Kidney capillary endothelial cell (primary cell): ENCODE results near the gene CDPF1.

Source experiments
- DNase-seq: peaks from one replicate; pipeline ENCODE4 v3.0.0-alpha.2; 2018; ENCODE audit warnings: low spot score

The CDPF1 gene

GRCh38 chr22:46256358-46256958 is 6.4 kb upstream of the CDPF1 start:
- no peak for DNase-seq

- DNase-seq = no peak
These were observed 1.8 kb upstream of the CDPF1 start for GRCh38 chr22:46251816-46252380.

GRCh38 chr22:46251266-46251665 is 1.2 kb upstream of the CDPF1 start:
- no peak for DNase-seq

- DNase-seq = no peak
These were observed 661 bp upstream of the CDPF1 start for GRCh38 chr22:46250783-46251125.

GRCh38 chr22:46247443-46247975 is 2.6 kb downstream of the CDPF1 start:
- no peak for DNase-seq

- DNase-seq = no peak
These were observed 3.9 kb downstream of the CDPF1 start for GRCh38 chr22:46246178-46246577.

- peak; percentile 55 for DNase-seq
These were observed 4.6 kb downstream of the CDPF1 start for GRCh38 chr22:46245511-46245910.

GRCh38 chr22:46244771-46245170 is 5.3 kb downstream of the CDPF1 start:
- no peak for DNase-seq

GRCh38 chr22:46242076-46242475 is 8.0 kb downstream of the CDPF1 start:
- no peak for DNase-seq

- no peak for DNase-seq
These were observed 8.6 kb downstream of the CDPF1 start for GRCh38 chr22:46241396-46242007.

- DNase-seq = no peak
These were observed 9.2 kb downstream of the CDPF1 start for GRCh38 chr22:46240907-46241306.

GRCh38 chr22:46240506-46240905 is 9.6 kb downstream of the CDPF1 start:
- DNase-seq = no peak

GRCh38 chr22:46240073-46240472 is 10.0 kb downstream of the CDPF1 start:
- DNase-seq = no peak

- DNase-seq = no peak
These were observed 10.6 kb downstream of the CDPF1 start for GRCh38 chr22:46239261-46240048.

GRCh38 chr22:46238541-46238940 is 11.6 kb downstream of the CDPF1 start:
- DNase-seq = no peak

- DNase-seq = no peak
These were observed 12.5 kb downstream of the CDPF1 start for GRCh38 chr22:46237453-46238124.

GRCh38 chr22:46234969-46235368 is 15.1 kb downstream of the CDPF1 start:
- DNase-seq = no peak

- DNase-seq = peak; percentile 68
These were observed 16.9 kb downstream of the CDPF1 start for GRCh38 chr22:46233231-46233630.

- DNase-seq = no peak
These were observed 19.7 kb downstream of the CDPF1 start for GRCh38 chr22:46230262-46230901.

- DNase-seq = no peak
These were observed 20.4 kb downstream of the CDPF1 start for GRCh38 chr22:46229701-46230100.

GRCh38 chr22:46226577-46226976 is 23.5 kb downstream of the CDPF1 start:
- no peak for DNase-seq

GRCh38 chr22:46225631-46226030 is 24.5 kb downstream of the CDPF1 start:
- DNase-seq = no peak
